Ovary (tissue), 9 donors: ENCODE data around the gene ADGRG2. TPM values are rescaled to one million over a fixed set of nuclear protein-coding genes. Genes with fewer than 3 reads are reported as not detected.

ENCODE experiments used
- DNase-seq, 5 donors: peaks; one replicate each; pipeline ENCODE4 v3.0.0-alpha.2; 2019 to 2020
- H3K27ac ChIP-seq, 2 donors: fragments of 200-600 bp; one replicate each; pipeline versions ENCODE4 v1.5.1 to v1.8.0; 2019 to 2022
- H3K27me3 ChIP-seq: fragments of 200-600 bp; one replicate; pipeline ENCODE4 v1.8.0; 2022
- H3K36me3 ChIP-seq: fragments of 200-600 bp; sonication (generic); one replicate; pipeline ENCODE4 v1.5.1; 2019
- H3K4me1 ChIP-seq: one replicate; pipeline ENCODE4 v1.8.1; 2013; ENCODE audit warnings: mild to moderate bottlenecking, moderate library complexity; ENCODE audit not compliant: insufficient read depth
- H3K4me3 ChIP-seq: fragments of 200-600 bp; sonication (generic); one replicate; pipeline ENCODE4 v1.5.1; 2017
- H3K9me3 ChIP-seq, 2 donors: fragments of 200-600 bp in 1 of 2; sonication (generic) in 1 of 2; one replicate each; pipeline versions ENCODE4 v1.5.1 to v1.8.1; 2013 to 2019; ENCODE audit warnings: mild to moderate bottlenecking in 1 of 2, moderate library complexity in 1 of 2
- EP300 ChIP-seq: sonication (generic); formaldehyde crosslinking; IDR thresholded peaks from one replicate; pipeline ENCODE4 v1.6.1; 2017; ENCODE audit warnings: antibody characterized with exemption
- POLR2A ChIP-seq: fragments of 450-650 bp; IDR thresholded peaks from one replicate; pipeline ENCODE4 v1.6.1; 2017; ENCODE audit warnings: antibody characterized with exemption, mild to moderate bottlenecking, moderate library complexity
- WGBS, 3 donors: extraction: QIAGEN DNeasy Blood & Tissue Kit in 1 of 3; methylation state at CpG; one replicate each; pipeline versions ENCODE4 v1.1.5 to v1.1.7; 2013 to 2017; 5-methylcytosine and 5-hydroxymethylcytosine counted together
- intact Hi-C, 4 donors: fragments of 100-400 bp; cut with DNase I; formaldehyde crosslinking; loops; one replicate each; pipeline versions ENCODE4 v1.11.0 to v1.15.1; 2022 to 2023
- polyA plus RNA-seq, 2 donors: library from polyadenylated mRNA; stranded (reverse); fragments of 200-250 nt in 1 of 2; fragments of 350-450 nt in 1 of 2; fragmentation: Illumina TruSeq in 1 of 2; extraction: RNeasy Lipid Tissue Mini Kit (QIAGEN cat#74804) in 1 of 2; gene quantifications; one replicate each; pipeline ENCODE4 v1.2.3, GENCODE V29; 2013 to 2014
- total RNA-seq, 7 donors: library from RNA; depleted of rRNA in 2 of 7; stranded (reverse); fragments of >200 nt in 2 of 7; fragmentation: NEBNext Ultra II Directional in 3 of 7; extraction: Animal tissue kit (Norgen Biotek cat#: 25700) in 3 of 7; gene quantifications; one replicate each; pipeline versions ENCODE4 v1.1.0 to v1.2.4, GENCODE V29; 2016 to 2023
- TF ChIP-seq, protein P1 (sequence below), 3 donors: fragments of 450-650 bp in 2 of 3; fragments of 200-600 bp in 1 of 3; IDR thresholded peaks; one replicate each; pipeline versions ENCODE4 v1.5.1 to v1.8.0; 2016 to 2022; ENCODE audit warnings: antibody characterized with exemption in 3 of 3, mild to moderate bottlenecking in 1 of 3
- donor health status: DM: no; HTN: no; CAD: no; lungs with moderate emphysema.
- donor health status: DM: no; HTN: no; CAD: no.
- donor health status: Bipolar disorder and iron deficiency.
- donor health status: DM: yes; HTN: yes; CAD: no.
- donor health status: DM: no; HTN: no; CAD: no.
- donor health status: DM: yes; HTN: yes; CAD: no.

ADGRG2 gene
- total and polyA plus RNA-seq, 9 donors, result 0.08 to 16.2 (median 1.3) TPM

DNA sequence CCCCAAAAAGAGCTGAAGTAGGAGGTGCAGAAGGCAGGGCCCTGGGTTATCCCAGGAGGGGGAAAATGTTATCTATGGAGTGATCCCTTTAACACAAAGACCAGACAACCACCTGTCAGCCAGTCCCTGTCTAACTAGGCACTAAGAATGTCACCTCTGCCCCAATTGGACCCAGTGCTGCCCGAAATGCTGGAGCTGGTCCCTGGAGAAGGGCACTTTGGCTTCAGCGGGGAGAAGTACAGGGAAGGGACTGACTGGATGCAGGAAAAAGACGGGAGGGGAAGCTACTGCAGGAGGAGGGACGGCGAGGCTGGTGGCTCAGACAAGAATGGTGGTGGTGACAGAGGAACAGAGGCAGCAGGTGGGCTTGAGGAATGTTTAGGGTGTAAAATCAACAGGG, 155.6 kb downstream of the ADGRG2 start:
- TF ChIP-seq POLR2A (no peak), EP300 (no peak)
- TF ChIP-seq, protein P1, sequence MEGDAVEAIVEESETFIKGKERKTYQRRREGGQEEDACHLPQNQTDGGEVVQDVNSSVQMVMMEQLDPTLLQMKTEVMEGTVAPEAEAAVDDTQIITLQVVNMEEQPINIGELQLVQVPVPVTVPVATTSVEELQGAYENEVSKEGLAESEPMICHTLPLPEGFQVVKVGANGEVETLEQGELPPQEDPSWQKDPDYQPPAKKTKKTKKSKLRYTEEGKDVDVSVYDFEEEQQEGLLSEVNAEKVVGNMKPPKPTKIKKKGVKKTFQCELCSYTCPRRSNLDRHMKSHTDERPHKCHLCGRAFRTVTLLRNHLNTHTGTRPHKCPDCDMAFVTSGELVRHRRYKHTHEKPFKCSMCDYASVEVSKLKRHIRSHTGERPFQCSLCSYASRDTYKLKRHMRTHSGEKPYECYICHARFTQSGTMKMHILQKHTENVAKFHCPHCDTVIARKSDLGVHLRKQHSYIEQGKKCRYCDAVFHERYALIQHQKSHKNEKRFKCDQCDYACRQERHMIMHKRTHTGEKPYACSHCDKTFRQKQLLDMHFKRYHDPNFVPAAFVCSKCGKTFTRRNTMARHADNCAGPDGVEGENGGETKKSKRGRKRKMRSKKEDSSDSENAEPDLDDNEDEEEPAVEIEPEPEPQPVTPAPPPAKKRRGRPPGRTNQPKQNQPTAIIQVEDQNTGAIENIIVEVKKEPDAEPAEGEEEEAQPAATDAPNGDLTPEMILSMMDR (IDR thresholded peaks at IDR 0.05), result no peak
- no peak for DNase-seq
- intact Hi-C loops, result no loop called here
- Histone ChIP-seq H3K36me3 (no peaks in the 10 kb centered on the region), H3K9me3 (no peaks in the 10 kb centered on the region), H3K27ac (no peak overlapping the region), H3K4me1 (no peaks in the 10 kb centered on the region), H3K27me3 (no peaks in the 10 kb centered on the region), H3K4me3 (no peak overlapping the region)
- WGBS, 3 donors, result 77 to 81% (median 78%) methylated on average over 5 of the region's 5 CpGs

DNA sequence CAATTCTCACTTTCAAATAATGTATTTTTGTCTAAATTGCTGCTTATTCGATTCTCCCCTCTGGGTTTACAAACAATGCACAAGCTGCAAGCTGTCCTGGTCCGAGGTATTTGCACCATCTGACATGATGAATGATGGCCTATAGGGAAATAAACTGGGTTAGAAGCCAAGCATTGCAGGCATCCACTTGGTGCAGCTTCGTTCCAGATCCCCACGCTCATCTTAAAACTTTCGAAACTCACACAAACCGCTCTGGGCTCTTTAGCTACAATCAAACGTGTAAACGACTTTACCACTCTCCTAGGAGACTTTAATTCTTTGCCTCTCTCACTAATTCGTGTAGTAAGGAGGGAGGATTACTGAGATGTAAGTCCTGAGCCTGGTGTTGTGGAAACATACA, 157.4 kb downstream of the ADGRG2 start:
- WGBS, 3 donors, result 60 to 64% (median 64%) methylated on average over 9 of the region's 9 CpGs
- no peaks in the 10 kb centered on the region for H3K27me3 ChIP-seq

DNA sequence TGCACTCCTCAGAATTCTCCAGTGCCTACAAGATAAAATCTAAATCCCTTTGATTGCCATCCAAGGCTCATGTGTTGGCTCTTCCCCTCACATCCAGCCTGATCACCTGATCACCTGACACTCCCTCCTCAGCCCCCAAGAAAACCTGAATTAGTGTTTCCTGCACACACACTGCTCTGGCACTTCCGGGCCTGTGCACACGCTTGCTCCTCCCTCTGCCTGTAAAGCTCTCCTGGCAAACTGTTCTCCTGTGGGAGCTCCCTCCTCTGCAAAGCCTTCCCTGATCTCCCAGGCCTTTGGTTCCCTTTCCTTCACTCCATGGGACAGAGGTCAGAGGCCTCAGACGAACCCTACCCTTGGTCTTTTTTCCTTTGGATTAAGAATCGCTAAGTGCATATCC, 158.2 kb downstream of the ADGRG2 start:
- DNase-seq, result no peak
- intact Hi-C loops, result no loop called here
- TF ChIP-seq EP300, result no peak
- TF ChIP-seq, protein P1 (IDR thresholded peaks at IDR 0.05), result no peak
- no peak for TF ChIP-seq POLR2A
- no peaks in the 10 kb centered on the region for H3K27me3 ChIP-seq
- no peaks in the 10 kb centered on the region for H3K4me1 ChIP-seq
- no peaks in the 10 kb centered on the region for H3K36me3 ChIP-seq
- no peak overlapping the region for H3K27ac ChIP-seq
- no peak overlapping the region for H3K4me3 ChIP-seq
- H3K9me3 ChIP-seq, result no peaks in the 10 kb centered on the region
- 71 to 76% (median 74%) methylated on average over 4 of the region's 4 CpGs for WGBS, 3 donors

More for the DNA sequence above, 157.4 kb downstream of the ADGRG2 start:
- no peaks in the 10 kb centered on the region for H3K36me3 ChIP-seq
- H3K27ac ChIP-seq, result no peak overlapping the region
- H3K4me1 ChIP-seq, result no peaks in the 10 kb centered on the region
- intact Hi-C loops, result no loop called here
- H3K4me3 ChIP-seq, result no peak overlapping the region
- TF ChIP-seq POLR2A, result no peak
- TF ChIP-seq EP300, result no peak
- TF ChIP-seq, protein P1 (IDR thresholded peaks at IDR 0.05), result no peak
- H3K9me3 ChIP-seq, result no peaks in the 10 kb centered on the region
- no peak for DNase-seq

DNA sequence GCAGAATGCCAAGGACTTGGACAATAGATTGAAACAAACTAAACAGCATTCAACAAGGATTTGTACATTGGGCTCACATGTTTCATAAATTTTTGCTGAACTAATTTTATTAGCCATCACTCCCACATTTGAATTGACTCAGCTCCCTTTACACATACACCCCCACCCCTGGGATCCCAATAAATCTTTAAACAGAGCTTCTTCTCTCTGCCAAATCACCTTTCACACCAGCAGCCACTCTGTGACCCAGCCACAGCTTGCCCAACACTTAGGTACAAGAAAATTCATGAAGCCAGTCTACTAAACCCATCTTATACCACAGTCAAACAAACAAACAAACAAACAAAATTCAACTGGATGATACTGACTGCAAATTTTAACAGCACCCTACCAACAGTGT, 159.9 kb downstream of the ADGRG2 start:
- H3K36me3 ChIP-seq, result no peaks in the 10 kb centered on the region
- H3K27ac ChIP-seq, result no peak overlapping the region
- intact Hi-C loops, result no loop called here
- H3K4me1 ChIP-seq, result no peaks in the 10 kb centered on the region
- no peak for TF ChIP-seq EP300
- no peak for TF ChIP-seq POLR2A
- TF ChIP-seq, protein P1 (IDR thresholded peaks at IDR 0.05), result no peak
- H3K9me3 ChIP-seq, result no peaks in the 10 kb centered on the region
- no peaks in the 10 kb centered on the region for H3K27me3 ChIP-seq
- DNase-seq, result no peak
- no peak overlapping the region for H3K4me3 ChIP-seq

DNA sequence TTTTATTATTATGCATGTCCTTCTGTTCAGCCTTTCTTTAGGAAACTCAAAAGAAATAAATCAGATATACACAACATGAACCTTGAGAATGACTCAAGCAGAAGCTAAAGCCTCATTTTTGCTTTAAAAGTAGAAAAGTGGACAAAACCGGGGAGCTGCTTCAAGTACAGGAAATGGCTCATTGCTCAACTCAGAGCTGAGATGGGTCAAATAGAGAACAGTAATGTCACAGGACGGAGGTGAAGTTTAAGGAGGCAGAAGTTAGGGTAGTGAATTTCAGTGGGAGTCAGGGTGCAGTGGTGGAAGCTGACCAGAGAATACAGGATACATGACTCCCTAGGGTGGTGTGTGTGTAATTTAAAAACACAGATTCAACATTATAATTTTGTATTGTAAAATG, 160.6 kb downstream of the ADGRG2 start:
- H3K27me3 ChIP-seq, result no peaks in the 10 kb centered on the region
- no peak overlapping the region for H3K27ac ChIP-seq
- H3K4me1 ChIP-seq, result no peaks in the 10 kb centered on the region
- H3K4me3 ChIP-seq, result no peak overlapping the region
- no peak for DNase-seq
- TF ChIP-seq, protein P1 (IDR thresholded peaks at IDR 0.05), result no peak
- no peak for TF ChIP-seq EP300
- no peak for TF ChIP-seq POLR2A
- WGBS, 3 donors, result 59 to 75% (median 64%) methylated on average over 2 of the region's 2 CpGs
- intact Hi-C loops, result no loop called here
- H3K36me3 ChIP-seq, result no peaks in the 10 kb centered on the region
- no peaks in the 10 kb centered on the region for H3K9me3 ChIP-seq
